Gastrocnemius medialis (tissue), 4 donors: ENCODE data around the gene CUEDC2. TPM values are rescaled to one million over a fixed set of nuclear protein-coding genes. Genes with fewer than 3 reads are reported as not detected.

Source experiments
- ATAC-seq, 2 donors: fragments of 150-250 bp; one replicate each; pipeline ENCODE4 v1.9.1; 2016
- DNase-seq, 2 donors: peaks; one replicate each; pipeline ENCODE4 v3.0.0-alpha.2; 2019
- H3K27ac ChIP-seq, 4 donors: fragments of 200-600 bp; sonication (generic); 1 replicate in 1 of 4; 2 replicates in 3 of 4; pipeline ENCODE4 v1.5.1; 2016 to 2018; ENCODE audit warnings: mild to moderate bottlenecking in 2 of 4, moderate library complexity in 1 of 4
- H3K27me3 ChIP-seq, 3 donors: fragments of 200-600 bp; sonication (generic) in 2 of 3; 1 replicate in 1 of 3; 2 replicates in 2 of 3; pipeline versions ENCODE4 v1.5.1 to v1.6.0; 2016 to 2019; ENCODE audit warnings: mild to moderate bottlenecking in 1 of 3, moderate library complexity in 1 of 3
- H3K36me3 ChIP-seq, 2 donors: fragments of 200-600 bp; sonication (generic) in 1 of 2; one replicate each; pipeline ENCODE4 v1.5.1; 2017 to 2018
- H3K4me1 ChIP-seq, 2 donors: fragments of 200-600 bp; sonication (generic) in 1 of 2; one replicate each; pipeline ENCODE4 v1.5.1; 2016 to 2017; ENCODE audit warnings: mild to moderate bottlenecking in 2 of 2
- H3K4me3 ChIP-seq, 4 donors: fragments of 200-600 bp; sonication (generic) in 3 of 4; 1 replicate in 1 of 4; 2 replicates in 3 of 4; pipeline ENCODE4 v1.5.1; 2016 to 2019; ENCODE audit warnings: mild to moderate bottlenecking in 2 of 4
- H3K9me3 ChIP-seq, 3 donors: fragments of 200-600 bp; sonication (generic) in 2 of 3; 1 replicate in 1 of 3; 2 replicates in 2 of 3; pipeline ENCODE4 v1.5.1; 2016 to 2019
- CTCF ChIP-seq, 5 experiments: fragments of 450-650 bp in 3 of 5; fragments of 200-600 bp in 2 of 5; sonication (generic) in 2 of 5; IDR thresholded peaks in 4 of 5; conservative IDR thresholded peaks in 1 of 5; 1 replicate in 4 of 5; 2 replicates in 1 of 5; pipeline ENCODE4 v1.5.1; 2016 to 2019; ENCODE audit warnings: antibody characterized with exemption in 5 of 5, mild to moderate bottlenecking in 3 of 5, moderate library complexity in 3 of 5
- POLR2A ChIP-seq, 2 donors: fragments of 450-650 bp; IDR thresholded peaks; one replicate each; pipeline ENCODE4 v1.6.1; 2017; ENCODE audit warnings: antibody characterized with exemption in 2 of 2, mild to moderate bottlenecking in 2 of 2, moderate library complexity in 2 of 2
- in situ Hi-C, 4 donors: fragments of 200-750 bp; cut with MboI; loops; one replicate each; pipeline versions ENCODE4 v1.15.0 to v1.8.0; 2017; ENCODE audit warnings: low sequenced_read_pairs in 4 of 4
- intact Hi-C: fragments of 100-400 bp; cut with DNase I; formaldehyde crosslinking; loops from one replicate; pipeline ENCODE4 v1.15.1; 2023; ENCODE audit warnings: low total_unique reads
- total RNA-seq, 4 donors: library from RNA; depleted of rRNA; stranded (reverse); fragments of >200 nt; gene quantifications; one replicate each; pipeline versions ENCODE4 v1.1.0 to v1.2.3, GENCODE V29; 2016

The CUEDC2 gene
- total RNA-seq, 4 donors from 2014 or later = 51.6 to 83.1 (median 70.2) TPM

GRCh38 chr10:102399217-102400021 lies 33.0 kb downstream of the CUEDC2 start:
- Histone ChIP-seq H3K27me3 (no peaks in the 10 kb centered on the region), H3K4me3 (peak overlapping the region; percentile 62 to 74 (median 73)), H3K4me1 (peaks cover 19% of the 10 kb centered on the region in 2 donors), H3K36me3 (peaks cover 0 to 33% of the 10 kb centered on the region in 2 donors), H3K9me3 (no peaks in the 10 kb centered on the region), H3K27ac (peak overlapping the region; percentile 82 to 96 (median 92))
- intact Hi-C loops (loop anchor here (1.0 to 5.0 kb wide), 4 partner anchors 22 to 230 kb away; partner anchors contain the start of genes C10orf95 and PITX3), in situ Hi-C loops (loop anchor here in 3 of 4 donors (10.0 to 25.0 kb wide), 2 partner anchors 185 to 188 kb away; no protein-coding TSS in a partner anchor)
- peak; percentile 93 to 98 (median 97) for TF ChIP-seq CTCF (IDR thresholded peaks at IDR 0.05 in 4 of 5, conservative IDR thresholded peaks at IDR 0.05 in 1 of 5)
- peak; percentile 36 to 53 for TF ChIP-seq POLR2A (IDR thresholded peaks at IDR 0.05)
- ATAC-seq (peak; percentile 65 to 69), DNase-seq (peak; percentile 67 to 85)

GRCh38 chr10:102398172-102399020 lies 34.0 kb downstream of the CUEDC2 start:
- Histone ChIP-seq H3K36me3 (peaks cover 0 to 33% of the 10 kb centered on the region in 2 donors), H3K4me1 (peaks cover 23 to 25% of the 10 kb centered on the region in 2 donors), H3K27me3 (no peaks in the 10 kb centered on the region), H3K27ac (peak overlapping the region; percentile 82 to 96 (median 92)), H3K4me3 (peak overlapping the region in 2 of 4 donors; percentile 74), H3K9me3 (no peaks in the 10 kb centered on the region)
- TF ChIP-seq POLR2A (IDR thresholded peaks at IDR 0.05) (no peak), CTCF (IDR thresholded peaks at IDR 0.05 in 4 of 5, conservative IDR thresholded peaks at IDR 0.05 in 1 of 5) (no peak)
- intact Hi-C loops = loop anchor here (1.0 to 5.0 kb wide), 4 partner anchors 23 to 229 kb away; partner anchors contain the start of genes C10orf95 and PITX3
- DNase-seq (no peak), ATAC-seq (no peak)
- in situ Hi-C loops = loop anchor here in 3 of 4 donors (10.0 to 25.0 kb wide), 2 partner anchors 186 to 189 kb away; no protein-coding TSS in a partner anchor

GRCh38 chr10:102397222-102398171 lies 34.9 kb downstream of the CUEDC2 start:
- Histone ChIP-seq H3K4me3 (no peak overlapping the region), H3K36me3 (peaks cover 0 to 30% of the 10 kb centered on the region in 2 donors), H3K27ac (peak overlapping the region in 1 of 4 donors; percentile 90)

More at GRCh38 chr10:102397222-102398171, 34.9 kb downstream of the CUEDC2 start:
- Histone ChIP-seq H3K27me3 (no peaks in the 10 kb centered on the region), H3K9me3 (no peaks in the 10 kb centered on the region), H3K4me1 (peaks cover 25 to 26% of the 10 kb centered on the region in 2 donors)
- TF ChIP-seq POLR2A (IDR thresholded peaks at IDR 0.05) (no peak), CTCF (IDR thresholded peaks at IDR 0.05 in 4 of 5, conservative IDR thresholded peaks at IDR 0.05 in 1 of 5) (no peak)
- intact Hi-C loops = loop anchor here (2.0 to 5.0 kb wide), 2 partner anchors 53 to 155 kb away; partner anchors contain the start of genes C10orf95 and PITX3
- in situ Hi-C loops = loop anchor here in 3 of 4 donors (10.0 to 25.0 kb wide), 2 partner anchors 187 to 190 kb away; no protein-coding TSS in a partner anchor
- DNase-seq (no peak), ATAC-seq (no peak)
